GM23338 (cell line): ENCODE measurements around the gene REV3L. TPM values are rescaled to one million over a fixed set of nuclear protein-coding genes. Genes with fewer than 3 reads are reported as not detected.

Experiments
- ATAC-seq: fragments of 200-7000 bp; cut with Tn5 transposase; 3 replicates; pipeline ENCODE4 v1.9.1; 2020
- DNase-seq: peaks from one replicate; pipeline ENCODE4 v3.0.0-alpha.2; 2015; ENCODE audit warnings: low spot score
- H2AFZ ChIP-seq: fragments of 200-600 bp; sonication (generic); 2 replicates; pipeline ENCODE4 v1.8.0; 2016; ENCODE audit warnings: antibody characterized with exemption, mild to moderate bottlenecking, moderate library complexity
- H3F3A ChIP-seq: fragments of 200-600 bp; sonication (generic); replicated peaks from 2 replicates; pipeline ENCODE4 v1.8.0; 2017; ENCODE audit warnings: antibody characterized with exemption, mixed run types, low read depth
- H3K27ac ChIP-seq: fragments of 200-600 bp; sonication (generic); 2 replicates; pipeline ENCODE4 v1.6.1; 2016; ENCODE audit warnings: low read depth
- H3K27me3 ChIP-seq: fragments of 200-600 bp; sonication (generic); 2 replicates; pipeline ENCODE4 v1.8.0; 2016; ENCODE audit warnings: mild to moderate bottlenecking, mixed run types, moderate library complexity; ENCODE audit not compliant: insufficient read depth
- H3K36me3 ChIP-seq: fragments of 200-600 bp; sonication (generic); 2 replicates; pipeline ENCODE4 v1.8.0; 2016; ENCODE audit warnings: mild to moderate bottlenecking; ENCODE audit not compliant: insufficient read depth
- H3K4me1 ChIP-seq: fragments of 200-600 bp; sonication (generic); 2 replicates; pipeline ENCODE4 v1.8.0; 2016; ENCODE audit warnings: mild to moderate bottlenecking, moderate library complexity; ENCODE audit not compliant: insufficient read depth
- H3K4me2 ChIP-seq: fragments of 200-600 bp; sonication (generic); 2 replicates; pipeline ENCODE4 v1.7.1; 2017; ENCODE audit warnings: mixed run types
- H3K4me3 ChIP-seq: fragments of 200-600 bp; sonication (generic); 2 replicates; pipeline ENCODE4 v1.6.1; 2016; ENCODE audit warnings: mixed run types
- H3K79me2 ChIP-seq: fragments of 200-600 bp; sonication (generic); replicated peaks from 2 replicates; pipeline ENCODE4 v1.8.0; 2017; ENCODE audit warnings: mild to moderate bottlenecking; ENCODE audit not compliant: insufficient read depth
- H3K9me2 ChIP-seq: fragments of 200-600 bp; sonication (generic); 2 replicates; pipeline ENCODE4 v1.8.0; 2017; ENCODE audit not compliant: insufficient read depth
- H4K20me1 ChIP-seq: fragments of 200-600 bp; sonication (generic); replicated peaks from 2 replicates; pipeline ENCODE4 v1.8.0; 2017; ENCODE audit warnings: mild to moderate bottlenecking; ENCODE audit not compliant: insufficient read depth
- H3K27ac Mint-ChIP-seq: 2 replicates; pipeline ENCODE4 v1.8.0; 2020; ENCODE audit warnings: inconsistent platforms, mild to moderate bottlenecking, moderate library complexity, mixed read lengths
- H3K27me3 Mint-ChIP-seq: 3 replicates; pipeline ENCODE4 v1.8.0; 2022; ENCODE audit warnings: low read depth, mild to moderate bottlenecking, moderate library complexity, mixed read lengths, inconsistent platforms; ENCODE audit not compliant: insufficient read depth, poor library complexity
- H3K36me3 Mint-ChIP-seq: 3 replicates; pipeline ENCODE4 v1.8.0; 2021; ENCODE audit warnings: low read depth, mild to moderate bottlenecking, inconsistent platforms, moderate library complexity, mixed read lengths
- H3K4me1 Mint-ChIP-seq: 3 replicates; pipeline ENCODE4 v1.8.0; 2020; ENCODE audit warnings: mild to moderate bottlenecking, inconsistent platforms, mixed read lengths
- H3K4me3 Mint-ChIP-seq: 3 replicates; pipeline ENCODE4 v1.8.0; 2021; ENCODE audit warnings: moderate library complexity, mild to moderate bottlenecking, inconsistent platforms, mixed read lengths
- H3K9me3 Mint-ChIP-seq: 3 replicates; pipeline ENCODE4 v1.8.0; 2020; ENCODE audit warnings: moderate library complexity, mild to moderate bottlenecking, inconsistent platforms, mixed read lengths
- CTCF ChIP-seq, 2 experiments: fragments of 200-600 bp in 1 of 2; sonication (generic) in 1 of 2; conservative IDR thresholded peaks; 2 replicates each; pipeline versions ENCODE4 v1.5.1 to v1.6.1; 2016 to 2017; ENCODE audit warnings: antibody characterized with exemption in 2 of 2, low read depth in 2 of 2, mild to moderate bottlenecking in 2 of 2, moderate library complexity in 1 of 2
- EZH2 ChIP-seq: fragments of 200-600 bp; sonication (generic); IDR thresholded peaks from one replicate; pipeline ENCODE4 v1.8.0; 2017; ENCODE audit warnings: antibody characterized with exemption, mild to moderate bottlenecking, low read depth; ENCODE audit not compliant: unreplicated experiment
- EZH2phosphoT487 ChIP-seq: fragments of 200-600 bp; sonication (generic); IDR thresholded peaks from one replicate; pipeline ENCODE4 v1.8.1; 2018; ENCODE audit warnings: antibody characterized with exemption; ENCODE audit not compliant: unreplicated experiment
- NANOG ChIP-seq: IDR thresholded peaks from 2 replicates; pipeline ENCODE4 v1.6.1; 2016; ENCODE audit warnings: antibody characterized with exemption, borderline replicate concordance
- STAT1 ChIP-seq: IDR thresholded peaks from one replicate; pipeline ENCODE4 v1.6.1; 2016; ENCODE audit warnings: antibody characterized with exemption; ENCODE audit not compliant: unreplicated experiment
- ZNF114 ChIP-seq: fragments of 250-450 bp; sonication (Bioruptor Pico); IDR thresholded peaks from 2 replicates; pipeline ENCODE4 v1.5.0; 2020; ENCODE audit warnings: mild to moderate bottlenecking, moderate library complexity
- ZNF331 ChIP-seq: fragments of 250-450 bp; sonication (Bioruptor Pico); IDR thresholded peaks from 2 replicates; pipeline ENCODE4 v1.5.0; 2020; ENCODE audit warnings: low read depth, mild to moderate bottlenecking, moderate library complexity
- polyA plus RNA-seq: library from polyadenylated mRNA; unstranded; fragments of >200 nt; fragmentation: Nextera tagmentation; extraction: Ambion mirVana; gene quantifications from 2 replicates; pipeline ENCODE4 v1.2.1, GENCODE V29; 2016
- total RNA-seq: library from RNA; depleted of rRNA; stranded (reverse); fragments of >200 nt; shearing (Covaris generic); gene quantifications from 2 replicates; pipeline ENCODE4 v1.2.3, GENCODE V29; 2014
- TF ChIP-seq, protein P1 (sequence below): IDR thresholded peaks from one replicate; pipeline ENCODE4 v1.6.1; 2018; ENCODE audit warnings: antibody characterized with exemption; ENCODE audit not compliant: unreplicated experiment

Gene REV3L
- total and polyA plus RNA-seq, 2 experiments from 2014 or later: 8.3 to 13.1 TPM

DNA sequence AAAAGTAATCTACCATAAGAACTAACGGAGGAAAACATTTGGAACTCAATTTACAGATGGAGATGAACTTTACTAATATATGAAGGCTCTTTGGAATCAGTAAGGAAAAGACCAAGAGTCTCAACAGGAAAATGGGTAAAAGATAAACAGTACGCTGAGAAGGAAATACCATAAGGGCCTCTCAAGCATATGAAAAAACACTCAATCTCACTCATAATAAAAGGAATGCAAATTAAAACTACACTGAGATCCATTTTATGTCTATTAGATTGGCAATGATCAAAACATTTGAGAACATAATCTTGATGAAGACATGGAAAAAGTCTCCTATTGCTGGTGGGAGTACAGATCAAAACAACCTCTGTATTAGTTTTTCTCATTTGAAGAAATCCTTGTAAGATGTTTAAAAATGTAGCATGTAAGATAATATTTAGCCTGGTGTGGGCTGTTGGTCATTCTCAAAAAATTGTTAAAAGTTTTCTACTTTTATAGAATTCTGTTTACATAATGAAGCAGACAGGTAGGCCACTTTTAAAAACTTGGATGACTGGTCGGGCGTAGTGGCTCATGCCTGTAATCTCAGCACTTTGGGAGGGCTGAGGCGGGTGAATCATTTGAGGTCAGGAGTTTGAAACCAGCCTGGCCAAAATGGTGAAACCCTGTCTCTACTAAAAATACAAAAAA, 14.5 kb downstream of the REV3L start:
- H3K9me3 Mint-ChIP-seq: no peaks in the 10 kb centered on the region
- TF ChIP-seq ZNF331 (no peak), EZH2phosphoT487 (no peak), ZNF114 (no peak), STAT1 (no peak)
- TF ChIP-seq, protein P1, sequence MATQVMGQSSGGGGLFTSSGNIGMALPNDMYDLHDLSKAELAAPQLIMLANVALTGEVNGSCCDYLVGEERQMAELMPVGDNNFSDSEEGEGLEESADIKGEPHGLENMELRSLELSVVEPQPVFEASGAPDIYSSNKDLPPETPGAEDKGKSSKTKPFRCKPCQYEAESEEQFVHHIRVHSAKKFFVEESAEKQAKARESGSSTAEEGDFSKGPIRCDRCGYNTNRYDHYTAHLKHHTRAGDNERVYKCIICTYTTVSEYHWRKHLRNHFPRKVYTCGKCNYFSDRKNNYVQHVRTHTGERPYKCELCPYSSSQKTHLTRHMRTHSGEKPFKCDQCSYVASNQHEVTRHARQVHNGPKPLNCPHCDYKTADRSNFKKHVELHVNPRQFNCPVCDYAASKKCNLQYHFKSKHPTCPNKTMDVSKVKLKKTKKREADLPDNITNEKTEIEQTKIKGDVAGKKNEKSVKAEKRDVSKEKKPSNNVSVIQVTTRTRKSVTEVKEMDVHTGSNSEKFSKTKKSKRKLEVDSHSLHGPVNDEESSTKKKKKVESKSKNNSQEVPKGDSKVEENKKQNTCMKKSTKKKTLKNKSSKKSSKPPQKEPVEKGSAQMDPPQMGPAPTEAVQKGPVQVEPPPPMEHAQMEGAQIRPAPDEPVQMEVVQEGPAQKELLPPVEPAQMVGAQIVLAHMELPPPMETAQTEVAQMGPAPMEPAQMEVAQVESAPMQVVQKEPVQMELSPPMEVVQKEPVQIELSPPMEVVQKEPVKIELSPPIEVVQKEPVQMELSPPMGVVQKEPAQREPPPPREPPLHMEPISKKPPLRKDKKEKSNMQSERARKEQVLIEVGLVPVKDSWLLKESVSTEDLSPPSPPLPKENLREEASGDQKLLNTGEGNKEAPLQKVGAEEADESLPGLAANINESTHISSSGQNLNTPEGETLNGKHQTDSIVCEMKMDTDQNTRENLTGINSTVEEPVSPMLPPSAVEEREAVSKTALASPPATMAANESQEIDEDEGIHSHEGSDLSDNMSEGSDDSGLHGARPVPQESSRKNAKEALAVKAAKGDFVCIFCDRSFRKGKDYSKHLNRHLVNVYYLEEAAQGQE: no peak
- H3K4me3 Mint-ChIP-seq: no peak overlapping the region
- peaks cover 4% of the 10 kb centered on the region; the same call in 1 of the 3 replicates for H3K4me1 Mint-ChIP-seq
- Histone ChIP-seq H3K9me2 (no peaks in the 10 kb centered on the region), H4K20me1 (peaks cover 9% of the 10 kb centered on the region; the same call in 1 of the 2 replicates), H3K4me1 (0 out of 2 replicates have a peak, but pooled peaks cover 3% of the 10 kb centered on the region), H3K36me3 (no peaks in the 10 kb centered on the region), H3K79me2 (0 out of 2 replicates have a peak, but pooled peaks cover 4% of the 10 kb centered on the region), H3F3A (no peaks in the 10 kb centered on the region), H3K4me2 (no peak overlapping the region), H3K27me3 (no peaks in the 10 kb centered on the region), H2AFZ (no peak overlapping the region), H3K4me3 (no peak overlapping the region), H3K27ac (no peak overlapping the region)
- no peaks in the 10 kb centered on the region for H3K27me3 Mint-ChIP-seq
- no peaks in the 10 kb centered on the region for H3K36me3 Mint-ChIP-seq
- no peak overlapping the region for H3K27ac Mint-ChIP-seq
- DNase-seq (no peak), ATAC-seq (no peak)

- H3K36me3 ChIP-seq: no peaks in the 10 kb centered on the region
- Mint-ChIP-seq H3K9me3 (no peaks in the 10 kb centered on the region), H3K27me3 (no peaks in the 10 kb centered on the region), H3K4me1 (no peaks in the 10 kb centered on the region; the same call in 2 of the 3 replicates), H3K27ac (no peak overlapping the region), H3K36me3 (no peaks in the 10 kb centered on the region; the same call in 2 of the 3 replicates), H3K4me3 (no peak overlapping the region)
- DNase-seq (no peak), ATAC-seq (no peak)
- H3K79me2 ChIP-seq: no peaks in the 10 kb centered on the region
- H3K27ac ChIP-seq: no peak overlapping the region
- no peak overlapping the region for H2AFZ ChIP-seq
- H3K4me3 ChIP-seq: no peak overlapping the region
- H3K27me3 ChIP-seq: no peaks in the 10 kb centered on the region
- H4K20me1 ChIP-seq: peaks cover 4% of the 10 kb centered on the region
- H3K9me2 ChIP-seq: no peaks in the 10 kb centered on the region
- no peaks in the 10 kb centered on the region for H3K4me1 ChIP-seq
- H3K4me2 ChIP-seq: no peak overlapping the region
- H3F3A ChIP-seq: no peaks in the 10 kb centered on the region
- no peak for TF ChIP-seq CTCF (conservative IDR thresholded peaks at IDR 0.05; ENCODE audit: low read depth in 2 of 2)
- no peak for TF ChIP-seq NANOG
- TF ChIP-seq, protein P1: no peak
- TF ChIP-seq EZH2: no peak
- TF ChIP-seq ZNF114: no peak
- no peak for TF ChIP-seq STAT1
Measured at GRCh38 chr6:111464184-111464583, 18.8 kb downstream of the REV3L start.
